ENCODE measurements around the gene CLCA1. TPM values are rescaled to one million over a fixed set of nuclear protein-coding genes. Genes with fewer than 3 reads are reported as not detected.

CLCA1 gene
- total RNA-seq, 4 donors from 2014 or later = not detected

DNA sequence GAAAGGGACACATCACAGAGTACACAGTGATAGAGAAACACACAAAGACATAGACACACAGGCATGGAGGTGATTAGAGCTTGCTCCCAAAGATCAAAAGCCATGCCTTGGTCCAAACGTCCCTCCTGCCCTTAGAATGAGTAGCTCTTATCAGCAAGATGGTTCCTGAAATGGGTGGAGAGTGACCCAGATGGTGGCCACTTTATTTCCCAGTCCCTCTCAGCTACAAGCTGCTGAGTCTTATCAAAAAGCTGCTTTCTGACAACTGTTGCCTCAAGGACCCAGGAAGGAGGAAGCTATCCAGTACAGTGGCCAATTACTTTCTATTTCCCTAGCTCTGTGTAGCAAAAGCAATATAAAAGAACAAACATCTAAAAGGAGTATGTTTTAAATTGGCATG lies 7.7 kb upstream of the CLCA1 start:
- TF ChIP-seq, protein P1, sequence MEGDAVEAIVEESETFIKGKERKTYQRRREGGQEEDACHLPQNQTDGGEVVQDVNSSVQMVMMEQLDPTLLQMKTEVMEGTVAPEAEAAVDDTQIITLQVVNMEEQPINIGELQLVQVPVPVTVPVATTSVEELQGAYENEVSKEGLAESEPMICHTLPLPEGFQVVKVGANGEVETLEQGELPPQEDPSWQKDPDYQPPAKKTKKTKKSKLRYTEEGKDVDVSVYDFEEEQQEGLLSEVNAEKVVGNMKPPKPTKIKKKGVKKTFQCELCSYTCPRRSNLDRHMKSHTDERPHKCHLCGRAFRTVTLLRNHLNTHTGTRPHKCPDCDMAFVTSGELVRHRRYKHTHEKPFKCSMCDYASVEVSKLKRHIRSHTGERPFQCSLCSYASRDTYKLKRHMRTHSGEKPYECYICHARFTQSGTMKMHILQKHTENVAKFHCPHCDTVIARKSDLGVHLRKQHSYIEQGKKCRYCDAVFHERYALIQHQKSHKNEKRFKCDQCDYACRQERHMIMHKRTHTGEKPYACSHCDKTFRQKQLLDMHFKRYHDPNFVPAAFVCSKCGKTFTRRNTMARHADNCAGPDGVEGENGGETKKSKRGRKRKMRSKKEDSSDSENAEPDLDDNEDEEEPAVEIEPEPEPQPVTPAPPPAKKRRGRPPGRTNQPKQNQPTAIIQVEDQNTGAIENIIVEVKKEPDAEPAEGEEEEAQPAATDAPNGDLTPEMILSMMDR (IDR thresholded peaks at IDR 0.05) = no peak
- ATAC-seq (ENCODE audit: low FRiP score) = no peak

DNA sequence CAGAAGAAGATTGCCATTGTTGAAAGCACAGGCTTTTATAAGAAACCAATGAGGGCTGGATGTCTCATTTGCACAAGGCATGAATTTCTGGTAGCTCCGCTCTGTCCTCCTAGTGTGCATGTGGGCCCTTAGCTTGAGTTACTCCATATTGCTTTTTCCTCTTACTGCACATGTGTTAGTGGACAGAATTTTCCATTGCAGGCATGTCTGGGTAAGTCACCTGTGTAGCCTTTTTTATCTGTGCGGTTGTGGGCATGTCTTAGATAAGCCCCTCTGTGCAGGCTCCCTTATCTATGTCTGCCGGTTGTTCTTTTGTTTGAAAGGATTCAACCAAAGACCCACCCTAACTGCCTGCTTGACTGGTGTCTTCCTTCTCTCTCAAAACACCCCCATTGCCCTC lies 7.2 kb upstream of the CLCA1 start:
- DNase-seq (ENCODE audit: low spot score) (no peak), ATAC-seq (ENCODE audit: low FRiP score) (no peak)
- TF ChIP-seq, protein P1 (IDR thresholded peaks at IDR 0.05) = no peak

More for the DNA sequence above, 7.7 kb upstream of the CLCA1 start:
- DNase-seq (ENCODE audit: low spot score) = no peak

DNA sequence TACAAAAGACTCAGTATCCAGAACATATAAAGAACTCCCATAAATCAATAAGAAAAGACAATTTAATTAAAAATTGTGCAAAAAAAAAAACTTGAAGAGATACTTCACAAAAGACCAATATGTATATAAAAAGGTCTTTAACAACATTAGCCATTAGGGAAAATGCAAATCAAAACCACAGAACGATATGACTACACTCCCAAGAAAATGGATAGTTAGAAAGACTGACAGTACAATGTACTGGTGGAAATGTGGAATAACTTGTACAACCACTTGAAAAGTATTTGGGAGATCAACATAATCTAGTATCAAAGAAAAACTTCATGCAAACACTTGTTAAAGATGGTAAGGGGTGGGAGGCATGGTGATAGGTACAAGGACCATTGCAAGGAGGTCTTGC lies 3.9 kb upstream of the CLCA1 start:
- ATAC-seq (ENCODE audit: low FRiP score) = no peak
- DNase-seq (ENCODE audit: low spot score) = no peak
- TF ChIP-seq, protein P1 (IDR thresholded peaks at IDR 0.05) = no peak

DNA sequence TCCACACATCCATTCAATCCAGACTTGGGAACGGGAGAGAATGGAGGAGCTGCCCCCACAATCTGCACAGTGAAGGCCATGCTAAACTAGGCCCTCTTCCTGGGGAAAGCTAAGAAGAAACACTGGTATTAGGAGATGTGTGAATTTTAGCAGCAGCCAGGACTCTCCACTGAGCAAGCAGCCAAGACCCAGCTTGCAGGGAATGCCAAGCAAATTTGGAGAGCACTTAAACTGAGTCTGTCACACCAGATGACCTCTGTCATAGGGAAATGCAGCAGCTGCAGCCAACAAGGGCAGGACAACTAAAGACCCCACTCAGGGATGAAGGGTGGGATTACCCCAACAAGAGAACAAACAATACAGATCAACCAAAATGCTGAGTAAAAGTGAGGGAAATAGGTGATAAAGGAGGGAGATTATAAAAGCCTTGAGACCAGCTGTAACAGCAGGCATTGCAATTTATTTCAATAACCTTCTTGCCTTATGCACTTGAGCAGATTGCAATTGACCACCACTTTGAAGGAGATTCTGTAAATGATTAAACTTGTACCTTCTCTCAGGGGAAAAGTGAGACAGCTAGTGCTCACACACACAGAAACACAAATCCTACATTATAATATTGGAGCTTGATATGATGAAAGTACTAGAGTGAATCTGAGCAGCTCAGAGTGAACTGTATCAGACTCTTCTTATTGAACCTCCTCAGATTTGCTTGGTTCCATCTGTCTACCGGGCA lies 2.5 kb upstream of the CLCA1 start:
- DNase-seq (ENCODE audit: low spot score) = no peak
- TF ChIP-seq, protein P1 (IDR thresholded peaks at IDR 0.05) = no peak
- ATAC-seq (ENCODE audit: low FRiP score) = no peak

DNA sequence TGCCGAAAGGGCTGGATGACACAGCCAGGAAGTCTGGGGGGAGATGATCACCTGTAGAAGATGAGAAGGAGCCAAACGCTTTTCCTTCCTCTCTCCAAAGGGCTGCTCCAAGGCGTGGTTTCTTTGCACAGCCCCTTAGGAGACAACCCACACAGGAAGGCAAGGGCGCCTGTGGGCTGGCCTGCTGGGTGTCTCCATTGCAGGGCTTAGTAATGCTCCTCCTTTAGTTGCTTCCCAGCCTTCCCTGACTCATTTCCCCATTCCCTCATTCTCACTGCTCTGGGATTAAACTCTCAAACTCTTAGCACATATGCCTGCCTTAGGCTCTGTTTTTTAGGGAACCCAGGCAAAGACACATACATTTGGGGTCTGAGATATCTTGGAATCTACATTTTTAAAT lies 1.7 kb upstream of the CLCA1 start:
- ATAC-seq (ENCODE audit: low FRiP score) (no peak), DNase-seq (ENCODE audit: low spot score) (no peak)
- TF ChIP-seq, protein P1 (IDR thresholded peaks at IDR 0.05) = no peak

DNA sequence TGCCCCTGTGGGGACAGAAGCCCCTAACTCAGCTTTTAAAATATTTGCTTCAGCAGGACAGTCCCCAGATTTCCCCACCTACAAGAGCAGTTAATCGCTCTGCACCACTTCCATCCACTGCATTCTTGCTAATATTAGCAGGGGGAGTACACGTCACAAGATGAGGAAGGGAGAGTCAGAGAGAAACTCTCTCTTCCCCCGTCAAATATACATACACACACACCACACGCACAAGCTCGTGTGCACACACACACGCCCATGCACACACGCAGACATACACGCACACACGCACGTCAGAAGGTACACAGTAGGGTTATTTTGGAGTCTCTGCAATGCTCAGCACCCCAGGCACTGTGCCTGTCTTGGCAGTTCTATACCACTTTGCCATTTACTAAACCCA lies 2.1 kb downstream of the CLCA1 start:
- ATAC-seq (ENCODE audit: low FRiP score) (no peak), DNase-seq (ENCODE audit: low spot score) (no peak)
- TF ChIP-seq, protein P1 (IDR thresholded peaks at IDR 0.05) = no peak

DNA sequence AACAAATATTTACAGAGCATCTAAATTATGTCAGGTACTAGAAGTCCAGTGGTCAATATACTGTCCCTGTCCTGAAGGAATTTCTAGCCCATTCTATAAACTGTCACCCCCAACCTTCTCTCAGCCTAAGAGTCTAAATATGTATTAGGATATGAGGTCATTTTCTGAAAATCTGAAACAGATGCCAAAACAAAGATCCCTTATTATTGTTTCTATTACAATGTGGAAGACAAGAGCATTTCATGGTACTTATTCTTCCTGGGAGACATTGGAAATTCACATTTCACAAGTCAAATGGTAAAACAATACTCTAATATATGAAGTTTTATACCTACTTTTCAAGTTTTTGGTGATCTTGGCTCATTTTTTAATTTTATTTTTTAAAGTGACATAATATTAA lies 2.6 kb downstream of the CLCA1 start:
- TF ChIP-seq, protein P1 (IDR thresholded peaks at IDR 0.05) = no peak
- DNase-seq (ENCODE audit: low spot score) = no peak
- no peak for ATAC-seq (ENCODE audit: low FRiP score)

Data from omental fat pad (tissue), 4 donors.